ENCODE measurements around the gene BNC2.

Gene BNC2

DNA sequence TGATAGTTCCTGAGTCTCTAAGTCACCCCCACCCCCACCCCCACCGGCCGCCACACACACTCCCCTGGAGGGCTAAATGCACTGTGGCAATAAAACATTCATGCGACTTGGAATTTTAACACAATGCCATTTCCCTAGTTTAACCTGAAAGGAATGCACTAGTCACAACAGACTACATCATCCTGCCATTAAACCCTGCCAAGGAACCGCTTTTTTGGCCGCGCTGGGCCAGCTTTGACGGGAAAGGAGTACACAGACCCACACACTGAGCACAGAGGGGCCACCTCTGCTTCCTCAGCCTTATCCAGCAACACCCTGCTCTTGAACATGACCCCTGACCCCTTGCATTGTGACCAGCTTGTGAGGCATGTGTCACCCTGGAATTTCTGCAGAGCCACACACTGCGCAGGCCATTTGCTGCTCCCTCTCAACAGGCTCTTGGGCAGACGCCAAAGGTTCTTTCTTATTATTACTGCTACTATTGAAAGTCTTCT is 165.3 kb downstream of the BNC2 start:
- TF ChIP-seq RAD21 (IDR thresholded peaks at IDR 0.05; ENCODE audit: low read depth) (peak; percentile 37), FOXM1 (IDR thresholded peaks at IDR 0.05; ENCODE audit: borderline replicate concordance, low read depth) (peak; percentile 92), TCF12 (IDR thresholded peaks at IDR 0.05; ENCODE audit: low read depth) (peak; percentile 97), TAF1 (IDR thresholded peaks at IDR 0.05; ENCODE audit: low read depth) (no peak), CEBPB (IDR thresholded peaks at IDR 0.05) (peak; percentile 53; the same call in 1 of the 2 replicates), TEAD4 (IDR thresholded peaks at IDR 0.05) (peak; percentile 96), EP300 (IDR thresholded peaks at IDR 0.05; ENCODE audit: borderline replicate concordance) (peak; percentile 97), EGR1 (IDR thresholded peaks at IDR 0.05) (no peak), YY1 (IDR thresholded peaks at IDR 0.05; ENCODE audit: low read depth) (0 out of 2 replicates have a peak, but pooled peaks have one; percentile 31), NFIC (IDR thresholded peaks at IDR 0.05) (peak; percentile 96), ZBTB7A (IDR thresholded peaks at IDR 0.05; ENCODE audit: low read depth) (peak; percentile 27; the same call in 1 of the 2 replicates), CREB1 (IDR thresholded peaks at IDR 0.05; ENCODE audit: low read depth) (peak; percentile 39; the same call in 1 of the 2 replicates)
- TF ChIP-seq, protein P1, sequence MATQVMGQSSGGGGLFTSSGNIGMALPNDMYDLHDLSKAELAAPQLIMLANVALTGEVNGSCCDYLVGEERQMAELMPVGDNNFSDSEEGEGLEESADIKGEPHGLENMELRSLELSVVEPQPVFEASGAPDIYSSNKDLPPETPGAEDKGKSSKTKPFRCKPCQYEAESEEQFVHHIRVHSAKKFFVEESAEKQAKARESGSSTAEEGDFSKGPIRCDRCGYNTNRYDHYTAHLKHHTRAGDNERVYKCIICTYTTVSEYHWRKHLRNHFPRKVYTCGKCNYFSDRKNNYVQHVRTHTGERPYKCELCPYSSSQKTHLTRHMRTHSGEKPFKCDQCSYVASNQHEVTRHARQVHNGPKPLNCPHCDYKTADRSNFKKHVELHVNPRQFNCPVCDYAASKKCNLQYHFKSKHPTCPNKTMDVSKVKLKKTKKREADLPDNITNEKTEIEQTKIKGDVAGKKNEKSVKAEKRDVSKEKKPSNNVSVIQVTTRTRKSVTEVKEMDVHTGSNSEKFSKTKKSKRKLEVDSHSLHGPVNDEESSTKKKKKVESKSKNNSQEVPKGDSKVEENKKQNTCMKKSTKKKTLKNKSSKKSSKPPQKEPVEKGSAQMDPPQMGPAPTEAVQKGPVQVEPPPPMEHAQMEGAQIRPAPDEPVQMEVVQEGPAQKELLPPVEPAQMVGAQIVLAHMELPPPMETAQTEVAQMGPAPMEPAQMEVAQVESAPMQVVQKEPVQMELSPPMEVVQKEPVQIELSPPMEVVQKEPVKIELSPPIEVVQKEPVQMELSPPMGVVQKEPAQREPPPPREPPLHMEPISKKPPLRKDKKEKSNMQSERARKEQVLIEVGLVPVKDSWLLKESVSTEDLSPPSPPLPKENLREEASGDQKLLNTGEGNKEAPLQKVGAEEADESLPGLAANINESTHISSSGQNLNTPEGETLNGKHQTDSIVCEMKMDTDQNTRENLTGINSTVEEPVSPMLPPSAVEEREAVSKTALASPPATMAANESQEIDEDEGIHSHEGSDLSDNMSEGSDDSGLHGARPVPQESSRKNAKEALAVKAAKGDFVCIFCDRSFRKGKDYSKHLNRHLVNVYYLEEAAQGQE (IDR thresholded peaks at IDR 0.05; ENCODE audit: low read depth): no peak
- TF ChIP-seq, protein P2, sequence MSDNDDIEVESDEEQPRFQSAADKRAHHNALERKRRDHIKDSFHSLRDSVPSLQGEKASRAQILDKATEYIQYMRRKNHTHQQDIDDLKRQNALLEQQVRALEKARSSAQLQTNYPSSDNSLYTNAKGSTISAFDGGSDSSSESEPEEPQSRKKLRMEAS (IDR thresholded peaks at IDR 0.05): peak; percentile 66
- TF ChIP-seq, protein P3, sequence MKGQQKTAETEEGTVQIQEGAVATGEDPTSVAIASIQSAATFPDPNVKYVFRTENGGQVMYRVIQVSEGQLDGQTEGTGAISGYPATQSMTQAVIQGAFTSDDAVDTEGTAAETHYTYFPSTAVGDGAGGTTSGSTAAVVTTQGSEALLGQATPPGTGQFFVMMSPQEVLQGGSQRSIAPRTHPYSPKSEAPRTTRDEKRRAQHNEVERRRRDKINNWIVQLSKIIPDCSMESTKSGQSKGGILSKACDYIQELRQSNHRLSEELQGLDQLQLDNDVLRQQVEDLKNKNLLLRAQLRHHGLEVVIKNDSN (IDR thresholded peaks at IDR 0.05): peak; percentile 56

DNA sequence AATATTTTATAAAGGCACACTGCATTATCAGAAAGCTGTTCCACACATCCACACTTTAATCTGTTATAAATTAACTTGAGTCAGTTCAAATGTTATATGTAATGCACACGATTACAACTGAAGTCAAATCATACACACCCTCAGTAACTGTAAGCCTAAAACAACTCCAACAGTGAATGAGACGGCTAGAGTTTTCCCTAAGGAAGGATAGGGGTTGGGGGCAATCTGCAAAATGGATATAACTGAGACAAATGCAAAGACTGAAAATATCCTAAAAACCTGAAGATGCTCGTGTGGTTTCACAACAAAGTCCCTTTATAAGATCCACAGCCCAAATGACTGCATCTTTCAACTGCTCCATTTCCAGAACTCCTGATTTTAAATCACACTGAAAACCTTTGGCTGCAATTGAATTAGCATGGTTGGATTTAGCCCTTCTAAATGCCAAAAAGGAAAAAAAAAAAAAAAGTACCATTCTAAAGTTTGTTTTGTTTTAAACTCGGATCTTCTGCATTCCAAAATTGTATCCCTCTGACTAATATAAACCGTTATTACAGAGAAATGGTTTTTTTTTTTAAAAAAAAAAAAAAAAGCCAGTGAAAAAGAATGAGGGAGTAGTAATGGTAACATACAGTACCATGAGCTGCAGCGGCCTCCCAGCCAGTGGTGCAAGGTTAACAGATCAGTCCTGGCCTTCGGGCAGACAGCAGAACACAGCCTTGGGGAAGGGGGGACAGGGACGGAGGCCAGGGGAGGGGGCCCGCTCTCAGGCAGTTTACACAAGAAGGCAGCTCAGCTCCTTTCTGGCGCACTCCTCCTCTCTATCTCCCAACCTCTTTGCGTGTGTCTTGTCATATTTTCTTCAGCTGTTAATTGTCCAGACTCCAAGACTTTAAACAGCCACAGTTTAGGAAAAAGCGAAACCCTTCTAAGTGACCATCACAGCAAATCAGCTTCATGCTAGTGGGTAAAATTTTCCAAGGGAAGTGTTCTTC is 166.1 kb downstream of the BNC2 start:
- peak; percentile 66 for TF ChIP-seq FOXM1 (IDR thresholded peaks at IDR 0.05; ENCODE audit: borderline replicate concordance, low read depth)
- TF ChIP-seq TEAD4 (IDR thresholded peaks at IDR 0.05): no peak

DNA sequence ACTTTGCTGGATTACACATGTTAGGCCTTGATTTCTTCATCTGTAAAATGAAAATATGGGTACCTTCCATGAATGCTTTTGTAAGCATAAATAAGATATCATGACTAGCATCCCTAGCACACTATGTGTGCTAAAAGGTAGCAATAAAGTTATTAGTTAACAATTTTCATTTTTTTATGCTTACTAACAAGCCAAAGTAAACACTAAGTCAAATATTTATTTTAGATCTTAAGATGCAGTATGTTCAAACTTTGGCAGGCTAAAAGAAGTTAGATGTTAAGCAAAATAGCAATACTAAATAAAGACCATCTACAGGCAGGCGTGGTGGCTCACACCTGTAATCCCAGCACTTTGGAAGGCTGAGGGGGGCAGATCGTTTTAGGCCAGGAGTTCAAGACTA is 169.1 kb downstream of the BNC2 start:
- no peak for TF ChIP-seq EP300 (IDR thresholded peaks at IDR 0.05; ENCODE audit: borderline replicate concordance)

DNA sequence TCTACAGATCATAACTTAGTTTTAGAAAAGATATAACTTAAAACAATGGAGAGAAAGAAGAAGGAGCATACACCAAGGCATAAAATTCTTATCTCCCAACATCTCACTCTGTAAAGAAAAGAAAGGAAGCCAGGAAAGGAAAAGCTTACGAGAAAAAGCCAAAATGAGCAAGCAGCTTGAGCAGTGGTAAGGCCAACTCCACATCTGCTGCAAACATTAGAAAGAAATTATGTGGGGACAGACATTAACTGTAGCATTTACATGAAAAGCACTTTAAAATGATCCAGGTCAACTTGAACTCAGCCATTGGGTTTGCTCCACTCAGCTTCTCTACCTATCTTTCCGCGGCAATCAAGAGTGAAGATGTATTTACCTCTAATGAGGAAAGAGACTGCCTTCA is 176.9 kb downstream of the BNC2 start:
- TF ChIP-seq, protein P1 (IDR thresholded peaks at IDR 0.05; ENCODE audit: low read depth): no peak
- TF ChIP-seq TEAD4 (IDR thresholded peaks at IDR 0.05) (no peak), ZBTB7A (IDR thresholded peaks at IDR 0.05; ENCODE audit: low read depth) (no peak), YY1 (IDR thresholded peaks at IDR 0.05; ENCODE audit: low read depth) (no peak), FOXM1 (IDR thresholded peaks at IDR 0.05; ENCODE audit: borderline replicate concordance, low read depth) (no peak), CEBPB (IDR thresholded peaks at IDR 0.05) (no peak), RAD21 (IDR thresholded peaks at IDR 0.05; ENCODE audit: low read depth) (no peak), EGR1 (IDR thresholded peaks at IDR 0.05) (no peak), EP300 (IDR thresholded peaks at IDR 0.05; ENCODE audit: borderline replicate concordance) (no peak), TAF1 (IDR thresholded peaks at IDR 0.05; ENCODE audit: low read depth) (no peak), NFIC (IDR thresholded peaks at IDR 0.05) (no peak), CREB1 (IDR thresholded peaks at IDR 0.05; ENCODE audit: low read depth) (no peak), TCF12 (IDR thresholded peaks at IDR 0.05; ENCODE audit: low read depth) (no peak)
- TF ChIP-seq, protein P2 (IDR thresholded peaks at IDR 0.05): no peak
- TF ChIP-seq, protein P3 (IDR thresholded peaks at IDR 0.05): no peak

DNA sequence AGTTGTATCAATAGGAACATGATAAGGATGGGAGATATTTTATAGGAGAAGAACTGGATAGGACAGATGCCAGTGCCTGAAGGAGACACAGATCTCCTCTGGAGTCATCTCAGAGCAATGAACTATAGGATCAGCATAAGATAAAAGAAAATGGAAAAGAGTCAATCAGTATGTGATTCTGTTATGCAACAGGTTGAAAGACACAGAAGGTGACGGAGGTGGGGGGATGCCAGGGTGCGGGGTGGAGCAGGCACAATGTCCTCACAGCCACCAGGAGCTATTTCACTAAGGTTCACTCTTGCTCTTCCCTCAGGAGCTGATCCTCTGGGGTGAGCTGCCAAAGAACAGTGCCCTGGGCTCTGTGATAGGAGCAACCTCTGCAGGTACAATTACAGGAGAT is 179.8 kb downstream of the BNC2 start:
- TF ChIP-seq TCF12 (IDR thresholded peaks at IDR 0.05; ENCODE audit: low read depth) (no peak), FOXM1 (IDR thresholded peaks at IDR 0.05; ENCODE audit: borderline replicate concordance, low read depth) (no peak), YY1 (IDR thresholded peaks at IDR 0.05; ENCODE audit: low read depth) (no peak), CEBPB (IDR thresholded peaks at IDR 0.05) (no peak)

DNA sequence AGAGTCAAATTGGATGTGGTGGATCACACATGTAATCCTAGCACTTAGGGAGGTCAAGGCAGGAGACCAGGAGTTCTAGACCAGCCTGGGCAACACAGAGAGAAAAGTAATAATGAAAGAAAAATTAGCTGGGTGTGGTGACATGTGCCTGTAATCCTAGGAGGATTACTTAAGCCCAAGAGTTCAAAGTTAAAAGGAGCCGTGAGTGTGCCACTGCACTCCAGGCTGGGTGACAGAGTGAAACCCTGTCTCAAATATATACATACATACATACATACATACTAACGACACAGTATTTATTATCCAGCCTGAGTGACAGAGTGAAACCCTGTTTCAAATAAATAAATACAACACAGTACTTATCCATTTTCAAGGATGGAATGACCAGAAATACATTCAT is 180.3 kb downstream of the BNC2 start:
- TF ChIP-seq NFIC (IDR thresholded peaks at IDR 0.05) (no peak), RAD21 (IDR thresholded peaks at IDR 0.05; ENCODE audit: low read depth) (no peak)

Data from Ishikawa (cell line).